SK-N-SH (cell line): Measurements from ENCODE around the gene MOK. TPM values are rescaled to one million over a fixed set of nuclear protein-coding genes. Genes with fewer than 3 reads are reported as not detected.
A peak's percentile ranks its signal among the peaks of the same experiment; 100 is the strongest.

ENCODE experiments used
- CTCF ChIA-PET: fragments of 300-600, 350-600 bp; formaldehyde crosslinking; extraction: SDS; loops from one replicate; lab custom pipeline; 2021; lab: Yijun Ruan, JAX
- POLR2A ChIA-PET: fragments of 350-600 bp; sonication (Branson Sonifier 250); formaldehyde crosslinking; extraction: SDS; loops from one replicate; lab custom pipeline; 2020; ENCODE audit warnings: antibody characterized with exemption, inconsistent platforms; lab: Yijun Ruan, JAX
- DNase-seq: peaks from one replicate; pipeline ENCODE4 v3.0.0; 2012
- H2AFZ ChIP-seq: fragments of 200-600 bp; sonication (generic); 2 replicates; pipeline ENCODE4 v1.8.1; 2016; ENCODE audit warnings: antibody characterized with exemption, mild to moderate bottlenecking, low read depth
- H3F3A ChIP-seq: fragments of 200-600 bp; sonication (generic); replicated peaks from 2 replicates; pipeline ENCODE3; 2016; ENCODE audit warnings: antibody characterized with exemption, mild to moderate bottlenecking; ENCODE audit not compliant: insufficient read depth
- H3K27ac ChIP-seq, 2 experiments: fragments of 200-500 bp in 1 of 2; fragments of 200-600 bp in 1 of 2; sonication (Bioruptor generic) in 1 of 2; sonication (generic), shearing (Covaris generic) in 1 of 2; 2 replicates each; pipeline versions ENCODE4 v1.5.1 to v1.6.1; 2014 to 2016; ENCODE audit warnings: low read depth in 2 of 2, inconsistent platforms in 1 of 2, low read length in 1 of 2, mild to moderate bottlenecking in 1 of 2, mixed read lengths in 1 of 2
- H3K27me3 ChIP-seq: fragments of 200-600 bp; sonication (generic), shearing (Covaris generic); 2 replicates; pipeline ENCODE4 v1.6.1; 2016; ENCODE audit warnings: mixed run types; ENCODE audit not compliant: insufficient read depth
- H3K36me3 ChIP-seq, 2 experiments: fragments of 200-500 bp in 1 of 2; fragments of 200-600 bp in 1 of 2; sonication (Bioruptor generic) in 1 of 2; sonication (generic) in 1 of 2; replicated peaks in 1 of 2; 2 replicates each; pipeline versions ENCODE3 to v1.5.1; 2014 to 2016; ENCODE audit warnings: low read length in 1 of 2, mild to moderate bottlenecking in 1 of 2; ENCODE audit not compliant: insufficient read depth in 2 of 2, control insufficient read depth in 1 of 2
- H3K4me1 ChIP-seq, 2 experiments: fragments of 200-500 bp in 1 of 2; fragments of 200-600 bp in 1 of 2; sonication (Bioruptor generic) in 1 of 2; sonication (generic), shearing (Covaris generic) in 1 of 2; 2 replicates each; pipeline versions ENCODE4 v1.5.1 to v1.6.1; 2014 to 2016; ENCODE audit warnings: low read depth in 1 of 2, low read length in 1 of 2, mixed run types in 1 of 2; ENCODE audit not compliant: insufficient read depth in 2 of 2, control insufficient read depth in 1 of 2
- H3K4me2 ChIP-seq: fragments of 200-600 bp; sonication (generic), shearing (Covaris generic); 2 replicates; pipeline ENCODE4 v1.6.1; 2017; ENCODE audit warnings: mixed run types
- H3K4me3 ChIP-seq, 2 experiments: fragments of 200-500 bp in 1 of 2; fragments of 200-600 bp in 1 of 2; sonication (Bioruptor generic) in 1 of 2; sonication (generic), shearing (Covaris generic) in 1 of 2; 2 replicates each; pipeline versions ENCODE4 v1.5.1 to v1.8.1; 2014 to 2016; ENCODE audit warnings: low read depth in 2 of 2, inconsistent platforms in 1 of 2, low read length in 1 of 2, mild to moderate bottlenecking in 1 of 2, mixed read lengths in 1 of 2, moderate library complexity in 1 of 2
- H3K79me2 ChIP-seq: fragments of 200-600 bp; sonication (generic); 2 replicates; pipeline ENCODE4 v1.8.1; 2017; ENCODE audit warnings: mild to moderate bottlenecking; ENCODE audit not compliant: insufficient read depth
- H3K9ac ChIP-seq: fragments of 200-600 bp; sonication (generic); 2 replicates; pipeline ENCODE4 v1.6.1; 2017; ENCODE audit warnings: mixed run types
- H3K9me2 ChIP-seq: fragments of 200-600 bp; sonication (generic); 2 replicates; pipeline ENCODE4 v1.6.1; 2017; ENCODE audit warnings: mixed run types
- H3K9me3 ChIP-seq: fragments of 200-600 bp; sonication (generic); 2 replicates; pipeline ENCODE4 v1.6.1; 2017; ENCODE audit warnings: mixed run types, mild to moderate bottlenecking, moderate library complexity
- H4K20me1 ChIP-seq: fragments of 200-600 bp; sonication (generic); 2 replicates; pipeline ENCODE4 v1.6.1; 2017; ENCODE audit warnings: mild to moderate bottlenecking, mixed run types; ENCODE audit not compliant: insufficient read depth
- CTCF ChIP-seq: fragments of 200-600 bp; sonication (generic); IDR thresholded peaks from 2 replicates; pipeline ENCODE4 v1.6.1; 2017; ENCODE audit warnings: antibody characterized with exemption, mild to moderate bottlenecking, moderate library complexity
- ELF1 ChIP-seq: IDR thresholded peaks from 2 replicates; pipeline ENCODE4 v1.4.0; 2012
- EP300 ChIP-seq, 2 experiments: IDR thresholded peaks; 2 replicates each; pipeline versions ENCODE4 v1.4.0 to v1.6.1; 2012; ENCODE audit warnings: borderline replicate concordance in 1 of 2, low read depth in 1 of 2, low read length in 1 of 2
- FOXJ3 ChIP-seq: sonication (generic); formaldehyde crosslinking; IDR thresholded peaks from 2 replicates; pipeline ENCODE4 v1.5.1; 2020; ENCODE audit warnings: mild to moderate bottlenecking, missing genetic modification reagents
- GABPA ChIP-seq: IDR thresholded peaks from 2 replicates; pipeline ENCODE4 v1.4.0; 2012; ENCODE audit warnings: low read depth, mild to moderate bottlenecking
- GATA2 ChIP-seq: sonication (generic); formaldehyde crosslinking; IDR thresholded peaks from 2 replicates; pipeline ENCODE4 v1.5.0; 2020; ENCODE audit warnings: mild to moderate bottlenecking, missing genetic modification reagents
- JUND ChIP-seq: IDR thresholded peaks from 2 replicates; pipeline ENCODE4 v1.4.0; 2012
- MEF2A ChIP-seq: IDR thresholded peaks from 2 replicates; pipeline ENCODE4 v1.4.0; 2012; ENCODE audit warnings: low read depth, borderline replicate concordance
- POLR2AphosphoS5 ChIP-seq: IDR thresholded peaks from 2 replicates; pipeline ENCODE4 v1.6.1; 2012; ENCODE audit warnings: low read depth, low read length
- RAD21 ChIP-seq: IDR thresholded peaks from 2 replicates; pipeline ENCODE4 v1.6.1; 2012; ENCODE audit warnings: mild to moderate bottlenecking, low read length
- SMC3 ChIP-seq: IDR thresholded peaks from 2 replicates; pipeline ENCODE4 v1.6.1; 2012; ENCODE audit warnings: low read depth, low read length, improper control_type of control experiment
- TCF12 ChIP-seq: IDR thresholded peaks from 2 replicates; pipeline ENCODE4 v1.4.0; 2012
- TEAD4 ChIP-seq: IDR thresholded peaks from 2 replicates; pipeline ENCODE4 v1.4.0; 2012; ENCODE audit warnings: mild to moderate bottlenecking, borderline replicate concordance; ENCODE audit not compliant: insufficient read depth
- USF2 ChIP-seq: fragments of 150-350 bp; IDR thresholded peaks from 2 replicates; pipeline ENCODE4 v1.6.1; 2017; ENCODE audit warnings: antibody characterized with exemption, low read length, low read depth, borderline replicate concordance
- YY1 ChIP-seq: IDR thresholded peaks from 2 replicates; pipeline ENCODE4 v1.4.0; 2012; ENCODE audit warnings: low read depth, mild to moderate bottlenecking
- ZBTB33 ChIP-seq: IDR thresholded peaks from 2 replicates; pipeline ENCODE4 v1.4.0; 2012; ENCODE audit warnings: low read depth, borderline replicate concordance
- WGBS: methylation state at CpG from one replicate; pipeline ENCODE4 v1.1.6; 2017; ENCODE audit warnings: low lambda C conversion rate; 5-methylcytosine and 5-hydroxymethylcytosine counted together
- polyA plus RNA-seq, 3 experiments: library from polyadenylated mRNA; depleted of rRNA; stranded (reverse); fragments of >200 nt; gene quantifications; 2 replicates each; pipeline ENCODE4 v1.2.3, GENCODE V29; 2012

MOK gene
- polyA plus RNA-seq, 1 of the 3 experiments (the other 2 are of a cell fraction), result 13.3 TPM

GRCh38 chr14:102235275-102235897, 69.6 kb downstream of the MOK start:
- no peaks in the 10 kb centered on the region for H3F3A ChIP-seq
- H4K20me1 ChIP-seq, result no peaks in the 10 kb centered on the region
- ChIA-PET CTCF (interaction anchor here (1.0 to 2.7 kb wide), 3 partner anchors 16 to 79 kb away, joined by 3 to 26 read pairs (median 10); no protein-coding TSS in a partner anchor), POLR2A (no interaction called here)
- no peak for TF ChIP-seq POLR2AphosphoS5
- peak; percentile 79 for TF ChIP-seq CTCF
- peak; percentile 71 for TF ChIP-seq SMC3
- no peak for TF ChIP-seq EP300 (IDR thresholded peaks at IDR 0.05; ENCODE audit: borderline replicate concordance in 1 of 2, low read depth in 1 of 2, low read length in 1 of 2)
- peak; percentile 76 for TF ChIP-seq RAD21
- no peak for TF ChIP-seq YY1
- H3K9me3 ChIP-seq, result no peaks in the 10 kb centered on the region
- DNase-seq, result peak; percentile 87
- no peak overlapping the region; the same call in 1 of the 2 replicates for H3K4me2 ChIP-seq
- H3K4me1 ChIP-seq, result peaks cover 0 to 5% of the 10 kb centered on the region in 2 experiments; a peak in 1 of 4 replicates
- H3K27ac ChIP-seq, result no peak overlapping the region
- no peaks in the 10 kb centered on the region for H3K27me3 ChIP-seq
- peaks cover 0 to 2% of the 10 kb centered on the region in 2 experiments for H3K36me3 ChIP-seq
- H2AFZ ChIP-seq, result no peak overlapping the region
- H3K9me2 ChIP-seq, result no peaks in the 10 kb centered on the region
- no peaks in the 10 kb centered on the region for H3K79me2 ChIP-seq
- H3K9ac ChIP-seq, result no peak overlapping the region; the same call in 1 of the 2 replicates
- 69% methylated on average over 19 of the region's 19 CpGs for WGBS
- peak overlapping the region in 1 of 2 experiments; percentile 30; a peak in 1 of 4 replicates for H3K4me3 ChIP-seq

GRCh38 chr14:102234331-102235264, 70.4 kb downstream of the MOK start:
- no peak overlapping the region for H3K27ac ChIP-seq
- no peak overlapping the region for H3K4me3 ChIP-seq
- H3K9me3 ChIP-seq, result no peaks in the 10 kb centered on the region
- no peaks in the 10 kb centered on the region for H4K20me1 ChIP-seq
- H2AFZ ChIP-seq, result no peak overlapping the region
- CTCF ChIA-PET, result interaction anchor here (1.1 kb wide), 1 partner anchor 150 kb away, joined by 3 read pairs; no protein-coding TSS in a partner anchor
- no peak overlapping the region; the same call in 1 of the 2 replicates for H3K4me2 ChIP-seq
- 80% methylated on average over 34 of the region's 34 CpGs for WGBS
- H3K4me1 ChIP-seq, result peaks cover 0 to 5% of the 10 kb centered on the region in 2 experiments; a peak in 1 of 4 replicates
- H3K9ac ChIP-seq, result no peak overlapping the region
- no peaks in the 10 kb centered on the region for H3K9me2 ChIP-seq
- peaks cover 0 to 2% of the 10 kb centered on the region in 2 experiments for H3K36me3 ChIP-seq
- no peaks in the 10 kb centered on the region for H3F3A ChIP-seq
- no peak for DNase-seq
- no peaks in the 10 kb centered on the region for H3K27me3 ChIP-seq
- no peaks in the 10 kb centered on the region for H3K79me2 ChIP-seq
- POLR2A ChIA-PET, result no interaction called here
- no peak for TF ChIP-seq SMC3
- TF ChIP-seq POLR2AphosphoS5, result no peak
- no peak for TF ChIP-seq JUND
- TF ChIP-seq MEF2A, result no peak
- no peak for TF ChIP-seq USF2
- TF ChIP-seq ZBTB33, result no peak
- TF ChIP-seq GATA2, result no peak
- TF ChIP-seq RAD21, result no peak
- no peak for TF ChIP-seq GABPA
- TF ChIP-seq ELF1, result no peak
- no peak for TF ChIP-seq FOXJ3 (CRISPR knock-in tag)
- TF ChIP-seq TCF12, result no peak
- no peak for TF ChIP-seq CTCF
- TF ChIP-seq TEAD4, result no peak
- no peak for TF ChIP-seq EP300 (IDR thresholded peaks at IDR 0.05; ENCODE audit: borderline replicate concordance in 1 of 2, low read depth in 1 of 2, low read length in 1 of 2)
